Trophoblast cell (in vitro differentiated cells and primary cell): ENCODE measurements around the gene PSTPIP1.

Experiments used
- DNase-seq, 2 donors: peaks; one replicate each; pipeline ENCODE4 v3.0.0-alpha.2; 2016
- H2AFZ ChIP-seq: 2 replicates; pipeline ENCODE4 v1.6.1; 2013; ENCODE audit warnings: low read length, moderate library complexity, mild to moderate bottlenecking; ENCODE audit not compliant: insufficient read depth, poor library complexity
- H2AK5ac ChIP-seq: 2 replicates; pipeline ENCODE4 v1.6.1; 2013; ENCODE audit warnings: mild to moderate bottlenecking, low read length
- H2BK120ac ChIP-seq: 2 replicates; pipeline ENCODE4 v1.6.1; 2013; ENCODE audit warnings: low read length, mild to moderate bottlenecking, moderate library complexity; ENCODE audit not compliant: insufficient read depth, poor library complexity
- H2BK12ac ChIP-seq: 2 replicates; pipeline ENCODE4 v1.6.1; 2013; ENCODE audit warnings: mild to moderate bottlenecking, low read length, moderate library complexity
- H2BK5ac ChIP-seq: 2 replicates; pipeline ENCODE4 v1.6.1; 2013; ENCODE audit warnings: low read length, low read depth, moderate library complexity, mild to moderate bottlenecking; ENCODE audit not compliant: poor library complexity
- H3K14ac ChIP-seq: 2 replicates; pipeline ENCODE4 v1.6.1; 2013; ENCODE audit warnings: mild to moderate bottlenecking, low read length
- H3K18ac ChIP-seq: 2 replicates; pipeline ENCODE4 v1.6.1; 2013; ENCODE audit warnings: mild to moderate bottlenecking, low read length
- H3K23ac ChIP-seq: 2 replicates; pipeline ENCODE4 v1.6.1; 2013; ENCODE audit warnings: low read length
- H3K27ac ChIP-seq: 2 replicates; pipeline ENCODE4 v1.5.1; 2013; ENCODE audit warnings: low read depth, mild to moderate bottlenecking, inconsistent platforms, low read length, moderate library complexity
- H3K27me3 ChIP-seq: 2 replicates; pipeline ENCODE4 v1.6.1; 2013; ENCODE audit warnings: inconsistent platforms, mild to moderate bottlenecking, low read length, moderate library complexity; ENCODE audit not compliant: insufficient read depth
- H3K36me3 ChIP-seq, 2 experiments: 1 replicate in 1 of 2; 2 replicates in 1 of 2; pipeline ENCODE4 v1.6.1; 2013; ENCODE audit warnings: low read length in 2 of 2, mild to moderate bottlenecking in 2 of 2, moderate library complexity in 1 of 2; ENCODE audit not compliant: insufficient read depth in 2 of 2, control insufficient read depth in 1 of 2
- H3K4ac ChIP-seq: 2 replicates; pipeline ENCODE4 v1.6.1; 2013; ENCODE audit warnings: low read depth, mild to moderate bottlenecking, low read length, moderate library complexity
- H3K4me1 ChIP-seq, 2 experiments: 1 replicate in 1 of 2; 2 replicates in 1 of 2; pipeline ENCODE4 v1.6.1; 2013; ENCODE audit warnings: low read length in 2 of 2, mild to moderate bottlenecking in 2 of 2, moderate library complexity in 1 of 2; ENCODE audit not compliant: insufficient read depth in 2 of 2, control insufficient read depth in 1 of 2
- H3K4me2 ChIP-seq: 2 replicates; pipeline ENCODE4 v1.6.1; 2013; ENCODE audit warnings: inconsistent platforms, mild to moderate bottlenecking, low read length, moderate library complexity
- H3K4me3 ChIP-seq: 2 replicates; pipeline ENCODE4 v1.5.1; 2013; ENCODE audit warnings: mild to moderate bottlenecking, low read depth, low read length, inconsistent platforms
- H3K79me1 ChIP-seq: one replicate; pipeline ENCODE4 v1.6.1; 2013; ENCODE audit warnings: low read length
- H3K79me2 ChIP-seq: 2 replicates; pipeline ENCODE4 v1.6.1; 2013; ENCODE audit warnings: low read length, mild to moderate bottlenecking; ENCODE audit not compliant: control insufficient read depth, insufficient read depth, poor library complexity
- H3K9ac ChIP-seq: 2 replicates; pipeline ENCODE4 v1.6.1; 2013; ENCODE audit warnings: mild to moderate bottlenecking, low read length
- H3K9me3 ChIP-seq: 2 replicates; pipeline ENCODE4 v1.6.1; 2013; ENCODE audit warnings: low read depth, mild to moderate bottlenecking, control low read depth, inconsistent platforms, low read length; ENCODE audit not compliant: insufficient read depth
- H4K12ac ChIP-seq: 2 replicates; pipeline ENCODE4 v1.6.1; 2013; ENCODE audit warnings: low read depth, mild to moderate bottlenecking, low read length, moderate library complexity
- H4K8ac ChIP-seq: 2 replicates; pipeline ENCODE4 v1.6.1; 2013; ENCODE audit warnings: low read depth, mild to moderate bottlenecking, low read length, moderate library complexity
- H4K91ac ChIP-seq: one replicate; pipeline ENCODE4 v1.6.1; 2013; ENCODE audit warnings: low read depth, mild to moderate bottlenecking, low read length, moderate library complexity
- WGBS: extraction: QIAGEN DNeasy Blood & Tissue Kit; methylation state at CpG from one replicate; pipeline ENCODE4 v1.1.7; 2013; ENCODE audit warnings: missing lambda C conversion rate; ENCODE audit not compliant: insufficient read length, insufficient coverage; ENCODE audit errors: extremely low coverage; 5-methylcytosine and 5-hydroxymethylcytosine counted together

The PSTPIP1 gene

DNA sequence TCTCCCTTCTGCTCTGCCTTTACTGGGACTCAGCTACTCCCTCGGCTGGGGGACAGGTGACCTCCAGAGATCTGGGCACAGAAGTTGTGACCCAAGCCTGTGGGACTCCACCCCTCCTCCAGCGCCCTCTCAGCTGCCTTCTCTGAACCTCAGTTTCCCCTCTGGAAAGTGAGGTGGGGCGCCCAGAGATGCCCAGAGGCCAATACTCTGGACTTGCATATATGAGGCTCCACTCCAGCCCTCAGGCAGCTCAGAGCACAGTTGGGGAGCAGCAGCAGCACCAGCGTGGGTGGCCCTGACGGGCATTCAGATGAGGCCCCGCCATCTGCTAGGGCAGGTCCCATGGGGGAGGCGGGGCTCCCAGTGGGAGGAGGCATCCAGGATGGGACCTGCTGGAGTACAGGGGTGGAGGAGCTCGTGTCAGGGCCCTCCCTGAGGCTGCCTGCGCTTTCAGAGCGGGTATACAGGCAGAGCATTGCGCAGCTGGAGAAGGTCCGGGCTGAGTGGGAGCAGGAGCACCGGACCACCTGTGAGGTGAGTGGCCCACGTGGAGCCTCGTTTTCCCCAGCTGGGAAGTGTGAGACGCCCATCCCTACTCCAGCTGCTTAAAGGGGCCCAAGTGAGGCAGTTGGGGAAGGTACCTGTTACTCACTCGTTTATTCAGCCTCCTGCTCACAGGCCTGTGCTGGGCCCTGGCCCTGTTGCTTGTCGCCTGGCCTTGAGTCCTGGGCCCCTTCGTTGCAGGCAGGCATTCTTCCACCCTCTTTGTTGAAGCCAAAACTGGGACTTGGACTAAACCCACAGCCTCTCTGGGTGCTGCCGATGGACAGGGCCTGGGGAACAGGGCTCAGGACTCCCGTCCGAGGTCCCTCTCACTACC is 35.4 kb downstream of the PSTPIP1 start:
- WGBS: no CpG with 5 or more reads among the region's 22 CpGs

GRCh38 chr15:77030928-77031375 is 36.0 kb downstream of the PSTPIP1 start:
- no peak overlapping the region for H2AK5ac ChIP-seq
- H3K4me1 ChIP-seq: peaks cover 7% of the 10 kb centered on the region in 2 experiments
- peaks cover 0 to 1% of the 10 kb centered on the region in 2 experiments for H3K36me3 ChIP-seq
- no peaks in the 10 kb centered on the region for H3K9me3 ChIP-seq
- no peak overlapping the region for H2BK120ac ChIP-seq
- no peak overlapping the region for H2BK5ac ChIP-seq
- no peaks in the 10 kb centered on the region for H3K27me3 ChIP-seq
- no peak overlapping the region for H3K27ac ChIP-seq
- H2AFZ ChIP-seq: no peak overlapping the region
- no peaks in the 10 kb centered on the region for H3K79me2 ChIP-seq
- H4K12ac ChIP-seq: no peak overlapping the region
- no peak overlapping the region for H4K91ac ChIP-seq
- no peak overlapping the region for H3K9ac ChIP-seq
- WGBS: no CpG with 5 or more reads among the region's 10 CpGs
- H3K18ac ChIP-seq: no peak overlapping the region
- H3K23ac ChIP-seq: no peak overlapping the region
- H2BK12ac ChIP-seq: no peak overlapping the region
- no peak overlapping the region for H4K8ac ChIP-seq
- H3K14ac ChIP-seq: no peak overlapping the region
- no peak for DNase-seq
- H3K4ac ChIP-seq: no peak overlapping the region
- H3K4me2 ChIP-seq: no peak overlapping the region
- H3K79me1 ChIP-seq: no peaks in the 10 kb centered on the region
- H3K4me3 ChIP-seq: no peak overlapping the region

More for the DNA sequence above, 35.4 kb downstream of the PSTPIP1 start:
- no peaks in the 10 kb centered on the region for H3K79me1 ChIP-seq
- H3K4me3 ChIP-seq: no peak overlapping the region
- no peaks in the 10 kb centered on the region for H3K36me3 ChIP-seq
- H2BK5ac ChIP-seq: no peak overlapping the region
- H4K91ac ChIP-seq: no peak overlapping the region
- H4K8ac ChIP-seq: no peak overlapping the region
- H2BK120ac ChIP-seq: no peak overlapping the region
- no peak overlapping the region for H3K27ac ChIP-seq
- H3K14ac ChIP-seq: no peak overlapping the region
- no peak for DNase-seq
- no peak overlapping the region for H3K4me2 ChIP-seq
- H2AK5ac ChIP-seq: no peak overlapping the region
- H3K18ac ChIP-seq: no peak overlapping the region
- H3K4ac ChIP-seq: no peak overlapping the region
- H3K4me1 ChIP-seq: peaks cover 7% of the 10 kb centered on the region in 2 experiments
- no peak overlapping the region for H2AFZ ChIP-seq
- no peak overlapping the region for H3K23ac ChIP-seq
- H3K27me3 ChIP-seq: no peaks in the 10 kb centered on the region
- no peak overlapping the region for H2BK12ac ChIP-seq
- H4K12ac ChIP-seq: no peak overlapping the region
- no peaks in the 10 kb centered on the region for H3K79me2 ChIP-seq
- H3K9ac ChIP-seq: no peak overlapping the region
- H3K9me3 ChIP-seq: no peaks in the 10 kb centered on the region

- no peak overlapping the region for H2BK5ac ChIP-seq
- no peak overlapping the region for H3K23ac ChIP-seq
- H2BK120ac ChIP-seq: no peak overlapping the region
- DNase-seq: no peak
- H4K8ac ChIP-seq: no peak overlapping the region
- H2AK5ac ChIP-seq: no peak overlapping the region
- H4K12ac ChIP-seq: no peak overlapping the region
- H3K4me2 ChIP-seq: no peak overlapping the region
- H2AFZ ChIP-seq: no peak overlapping the region
- no peaks in the 10 kb centered on the region for H3K79me1 ChIP-seq
- peaks cover 1% of the 10 kb centered on the region for H3K9me3 ChIP-seq
- H3K79me2 ChIP-seq: no peaks in the 10 kb centered on the region
- H4K91ac ChIP-seq: no peak overlapping the region
- WGBS: no CpG with 5 or more reads among the region's 12 CpGs
- H3K14ac ChIP-seq: no peak overlapping the region
- H3K18ac ChIP-seq: no peak overlapping the region
- no peak overlapping the region for H3K9ac ChIP-seq
- no peak overlapping the region for H3K4ac ChIP-seq
- H3K36me3 ChIP-seq: peaks cover 2 to 5% of the 10 kb centered on the region in 2 experiments
- no peak overlapping the region for H2BK12ac ChIP-seq
- H3K4me3 ChIP-seq: no peak overlapping the region
- peaks cover 7% of the 10 kb centered on the region in 2 experiments for H3K4me1 ChIP-seq
- no peaks in the 10 kb centered on the region for H3K27me3 ChIP-seq
- H3K27ac ChIP-seq: no peak overlapping the region
These were observed 36.6 kb downstream of the PSTPIP1 start for GRCh38 chr15:77031376-77032050.

DNA sequence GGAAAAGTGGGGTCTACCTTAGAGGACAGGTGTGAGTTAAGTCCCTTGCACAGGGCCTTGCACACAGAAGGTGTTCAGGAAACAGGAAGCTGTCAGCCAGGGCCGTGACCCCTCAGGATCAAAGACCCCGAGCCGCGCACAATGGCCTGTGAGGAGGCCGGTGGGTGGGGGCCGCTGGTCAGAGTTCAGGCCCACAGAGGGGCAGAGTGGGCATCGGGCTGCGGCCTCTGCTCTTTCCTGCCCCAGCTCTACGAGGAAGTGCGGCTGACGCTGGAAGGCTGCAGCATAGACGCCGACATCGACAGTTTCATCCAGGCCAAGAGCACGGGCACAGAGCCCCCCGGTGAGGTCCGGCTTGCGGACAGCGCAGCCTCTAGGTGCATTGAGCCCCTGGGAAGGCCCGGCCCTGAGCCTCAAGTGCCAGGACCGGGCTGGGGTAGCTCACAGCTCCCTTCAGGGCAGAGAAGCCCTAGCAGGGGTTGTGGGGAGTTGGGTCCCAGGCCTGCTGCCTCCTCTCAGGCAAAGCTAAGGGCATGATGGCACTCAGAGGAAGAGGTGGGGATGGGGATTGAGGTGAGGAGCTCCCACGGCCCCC is 37.2 kb downstream of the PSTPIP1 start:
- no peak overlapping the region for H2BK12ac ChIP-seq
- no peaks in the 10 kb centered on the region for H3K79me2 ChIP-seq
- no peak overlapping the region for H2AFZ ChIP-seq
- no peak for DNase-seq
- H3K4ac ChIP-seq: no peak overlapping the region
- H3K27me3 ChIP-seq: no peaks in the 10 kb centered on the region
- no peak overlapping the region for H3K18ac ChIP-seq
- no peak overlapping the region for H3K9ac ChIP-seq
- H3K4me2 ChIP-seq: no peak overlapping the region
- no peak overlapping the region for H2BK5ac ChIP-seq
- no peak overlapping the region for H2BK120ac ChIP-seq
- H4K91ac ChIP-seq: no peak overlapping the region
- peaks cover 7% of the 10 kb centered on the region in 2 experiments for H3K4me1 ChIP-seq
- H3K79me1 ChIP-seq: no peaks in the 10 kb centered on the region
- no CpG with 5 or more reads among the region's 22 CpGs for WGBS
- no peak overlapping the region for H3K27ac ChIP-seq
- H4K12ac ChIP-seq: no peak overlapping the region
- no peak overlapping the region for H3K14ac ChIP-seq
- H3K36me3 ChIP-seq: peaks cover 2 to 5% of the 10 kb centered on the region in 2 experiments
- peaks cover 1% of the 10 kb centered on the region for H3K9me3 ChIP-seq
- H2AK5ac ChIP-seq: no peak overlapping the region
- H4K8ac ChIP-seq: no peak overlapping the region
- no peak overlapping the region for H3K4me3 ChIP-seq
- no peak overlapping the region for H3K23ac ChIP-seq
